Measurements from ENCODE around the gene TRIM46.
A peak's percentile ranks its signal among the peaks of the same experiment; 100 is the strongest.
"Not testable (repeated sequence)": the region's sequence is repeated elsewhere in the genome, so short reads cannot be mapped to it uniquely, and the experiment has no call there.

Gene TRIM46

GRCh38 chr1:155189926-155190325 is 16.3 kb downstream of the TRIM46 start:
- DNase-seq: not testable (repeated sequence)

- DNase-seq: no peak
Observed at GRCh38 chr1:155191904-155192303, 18.3 kb downstream of the TRIM46 start.

GRCh38 chr1:155192346-155193274 is 19.0 kb downstream of the TRIM46 start:
- no peak for DNase-seq

- DNase-seq: peak; percentile 91
Observed at GRCh38 chr1:155193275-155193990, 19.8 kb downstream of the TRIM46 start.

GRCh38 chr1:155193991-155194240 is 20.3 kb downstream of the TRIM46 start:
- not testable (repeated sequence) for DNase-seq

- no peak for DNase-seq
Observed at GRCh38 chr1:155195201-155196102, 21.8 kb downstream of the TRIM46 start.

- no peak for DNase-seq
Observed at GRCh38 chr1:155196103-155196892, 22.6 kb downstream of the TRIM46 start.

GRCh38 chr1:155196893-155197638 is 23.4 kb downstream of the TRIM46 start:
- no peak for DNase-seq

GRCh38 chr1:155197901-155198546 is 24.4 kb downstream of the TRIM46 start:
- no peak for DNase-seq

GRCh38 chr1:155198547-155198906 is 24.9 kb downstream of the TRIM46 start:
- no peak for DNase-seq

GRCh38 chr1:155199792-155200191 is 26.1 kb downstream of the TRIM46 start:
- no peak for DNase-seq

- no peak for DNase-seq
Observed at GRCh38 chr1:155200920-155201319, 27.3 kb downstream of the TRIM46 start.

GRCh38 chr1:155202198-155202597 is 28.5 kb downstream of the TRIM46 start:
- DNase-seq: no peak

- DNase-seq: no peak
Observed at GRCh38 chr1:155202731-155203515, 29.3 kb downstream of the TRIM46 start.

GRCh38 chr1:155205035-155205434 is 31.4 kb downstream of the TRIM46 start:
- DNase-seq: no peak

GRCh38 chr1:155205969-155206593 is 32.4 kb downstream of the TRIM46 start:
- no peak for DNase-seq

- DNase-seq: peak; percentile 69
Observed at GRCh38 chr1:155206891-155207805, 33.5 kb downstream of the TRIM46 start.

- no peak for DNase-seq
Observed at GRCh38 chr1:155207806-155208540, 34.3 kb downstream of the TRIM46 start, which contains the start of gene THBS3. Gene THBS3, minus strand, starts transcription at chr1:155207897. Its CDS starts 21 bp downstream, at chr1:155207876.
